K562 (cell line): ENCODE results near the gene PILRA. TPM values are rescaled to one million over a fixed set of nuclear protein-coding genes. Genes with fewer than 3 reads are reported as not detected.

Source experiments
- ARID1B ChIP-seq: fragments of 450-650 bp; IDR thresholded peaks from 2 replicates; pipeline ENCODE4 v1.6.1; 2016; ENCODE audit warnings: antibody characterized with exemption, mild to moderate bottlenecking, inconsistent platforms
- CBFA2T3 ChIP-seq: fragments of 450-650 bp; IDR thresholded peaks from 2 replicates; pipeline ENCODE4 v1.6.1; 2017
- CHD2 ChIP-seq: IDR thresholded peaks from 2 replicates; pipeline ENCODE4 v1.6.1; 2011; ENCODE audit warnings: low read depth, low read length
- ETV6 ChIP-seq, 3 experiments: fragments of 150-350 bp in 1 of 3; sonication (generic) in 1 of 3; formaldehyde crosslinking in 1 of 3; IDR thresholded peaks; 2 replicates each; pipeline versions ENCODE4 v1.6.1 to v1.8.0; 2014 to 2022; ENCODE audit warnings: borderline replicate concordance in 2 of 3, low read depth in 2 of 3, antibody characterized with exemption in 1 of 3, low read length in 1 of 3, mild to moderate bottlenecking in 1 of 3, missing genetic modification reagents in 1 of 3
- KDM1A ChIP-seq, 2 experiments: fragments of 450-650 bp; IDR thresholded peaks; 2 replicates each; pipeline ENCODE4 v1.6.1; 2016; ENCODE audit warnings: mild to moderate bottlenecking in 2 of 2
- NBN ChIP-seq: fragments of 450-650 bp; IDR thresholded peaks from 2 replicates; pipeline ENCODE4 v1.6.1; 2016; ENCODE audit warnings: low read depth, mild to moderate bottlenecking
- POLR2AphosphoS5 ChIP-seq: IDR thresholded peaks from 2 replicates; pipeline ENCODE4 v1.6.1; 2011; ENCODE audit warnings: mild to moderate bottlenecking, low read depth, low read length, moderate library complexity; ENCODE audit not compliant: control insufficient read depth, insufficient read depth
- PRDM10 ChIP-seq: fragments of 450-650 bp; IDR thresholded peaks from 2 replicates; pipeline ENCODE4 v1.6.1; 2018; ENCODE audit not compliant: partially characterized antibody
- SMARCE1 ChIP-seq: fragments of 450-650 bp; IDR thresholded peaks from 2 replicates; pipeline ENCODE4 v1.7.1; 2016; ENCODE audit warnings: mild to moderate bottlenecking
- ZBTB7A ChIP-seq: IDR thresholded peaks from 2 replicates; pipeline ENCODE4 v1.6.1; 2011; ENCODE audit warnings: low read depth, mild to moderate bottlenecking, low read length, moderate library complexity, borderline replicate concordance; ENCODE audit not compliant: control insufficient read depth
- ZKSCAN1 ChIP-seq: fragments of 150-350 bp; IDR thresholded peaks from 2 replicates; pipeline ENCODE4 v1.6.1; 2016; ENCODE audit warnings: low read depth, low read length
- ZMIZ1 ChIP-seq, 2 experiments: fragments of 150-350 bp in 1 of 2; IDR thresholded peaks; 2 replicates each; pipeline ENCODE4 v1.6.1; 2012 to 2016; ENCODE audit warnings: low read depth in 2 of 2, low read length in 2 of 2, mild to moderate bottlenecking in 1 of 2, moderate library complexity in 1 of 2
- ZNF57 ChIP-seq: fragments of 450-650 bp; formaldehyde crosslinking; IDR thresholded peaks from 2 replicates; pipeline ENCODE4 v1.4.0; 2020; ENCODE audit warnings: mild to moderate bottlenecking, moderate library complexity
- polyA plus RNA-seq, 8 experiments: library from polyadenylated mRNA; depleted of rRNA in 4 of 8; stranded (reverse) in 5 of 8; unstranded in 3 of 8; fragments of >200 nt; fragmentation: Nextera tagmentation in 2 of 8; fragmentation: Illumina TruSeq in 1 of 8; extraction: Ambion mirVana in 2 of 8; extraction: Trizol in 1 of 8; gene quantifications; 2 replicates each; pipeline versions ENCODE4 v1.2.1 to v1.2.3, GENCODE V29; 2011 to 2014; ENCODE audit warnings: inconsistent platforms in 1 of 8, missing spikeins in 1 of 8
- total RNA-seq, 7 experiments: library from RNA; depleted of rRNA in 6 of 7; stranded (reverse); fragments of >200 nt in 6 of 7; fragmentation: Illumina TruSeq in 2 of 7; extraction: Trizol in 2 of 7; gene quantifications; 2 replicates each; pipeline versions ENCODE4 v1.2.1 to v1.2.3, GENCODE V29; 2011 to 2021; ENCODE audit warnings: low replicate concordance in 1 of 7
- TF ChIP-seq, protein P1 (sequence below): fragments of 450-650 bp; formaldehyde crosslinking; IDR thresholded peaks from 2 replicates; pipeline ENCODE4 v1.4.0; 2022; ENCODE audit warnings: missing genetic modification characterization

Gene PILRA
- total and polyA plus RNA-seq, 9 of the 15 experiments (the other 6 are each of a cell fraction or from before 2014, with no cell fraction given) = 0.13 to 1.8 (median 0.62) TPM

GRCh38 chr7:100430493-100431285, 57.4 kb downstream of the PILRA start (continued):
- TF ChIP-seq, protein P1, sequence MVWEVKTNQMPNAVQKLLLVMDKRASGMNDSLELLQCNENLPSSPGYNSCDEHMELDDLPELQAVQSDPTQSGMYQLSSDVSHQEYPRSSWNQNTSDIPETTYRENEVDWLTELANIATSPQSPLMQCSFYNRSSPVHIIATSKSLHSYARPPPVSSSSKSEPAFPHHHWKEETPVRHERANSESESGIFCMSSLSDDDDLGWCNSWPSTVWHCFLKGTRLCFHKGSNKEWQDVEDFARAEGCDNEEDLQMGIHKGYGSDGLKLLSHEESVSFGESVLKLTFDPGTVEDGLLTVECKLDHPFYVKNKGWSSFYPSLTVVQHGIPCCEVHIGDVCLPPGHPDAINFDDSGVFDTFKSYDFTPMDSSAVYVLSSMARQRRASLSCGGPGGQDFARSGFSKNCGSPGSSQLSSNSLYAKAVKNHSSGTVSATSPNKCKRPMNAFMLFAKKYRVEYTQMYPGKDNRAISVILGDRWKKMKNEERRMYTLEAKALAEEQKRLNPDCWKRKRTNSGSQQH (CRISPR knock-in tag) = 0 out of 2 replicates have a peak, but pooled peaks have one; percentile 60
- TF ChIP-seq KDM1A (IDR thresholded peaks at IDR 0.05) (0 out of 4 replicates have a peak, but pooled peaks of 1 of the 2 experiments have one; percentile 25), PRDM10 (peak; percentile 18), NBN (peak; percentile 38; the same call in 1 of the 2 replicates), ZBTB7A (peak; percentile 32), CHD2 (no peak), ZMIZ1 (IDR thresholded peaks at IDR 0.05; ENCODE audit: low read depth in 2 of 2, low read length in 2 of 2) (peak in 1 of 2 experiments; percentile 59; a peak in 1 of 4 replicates), ZKSCAN1 (0 out of 2 replicates have a peak, but pooled peaks have one; percentile 9), ARID1B (peak; percentile 64), CBFA2T3 (peak; percentile 72), POLR2AphosphoS5 (peak; percentile 41), ETV6 (IDR thresholded peaks at IDR 0.05; ENCODE audit: borderline replicate concordance in 1 of 2, low read depth in 2 of 2, low read length in 1 of 2) (peak in 1 of 2 experiments; percentile 55; a peak in 1 of 4 replicates), ETV6 (CRISPR knock-in tag; IDR thresholded peaks at IDR 0.05; ENCODE audit: borderline replicate concordance) (no peak), SMARCE1 (0 out of 2 replicates have a peak, but pooled peaks have one; percentile 28), ZNF57 (CRISPR knock-in tag) (0 out of 2 replicates have a peak, but pooled peaks have one; percentile 23)
